ENCODE results near the gene GPN2. TPM values are rescaled to one million over a fixed set of nuclear protein-coding genes. Genes with fewer than 3 reads are reported as not detected.
A peak's percentile ranks its signal among the peaks of the same experiment; 100 is the strongest.

The GPN2 gene
- total RNA-seq, 1 donor from 2014 or later, result 14.9 TPM

DNA sequence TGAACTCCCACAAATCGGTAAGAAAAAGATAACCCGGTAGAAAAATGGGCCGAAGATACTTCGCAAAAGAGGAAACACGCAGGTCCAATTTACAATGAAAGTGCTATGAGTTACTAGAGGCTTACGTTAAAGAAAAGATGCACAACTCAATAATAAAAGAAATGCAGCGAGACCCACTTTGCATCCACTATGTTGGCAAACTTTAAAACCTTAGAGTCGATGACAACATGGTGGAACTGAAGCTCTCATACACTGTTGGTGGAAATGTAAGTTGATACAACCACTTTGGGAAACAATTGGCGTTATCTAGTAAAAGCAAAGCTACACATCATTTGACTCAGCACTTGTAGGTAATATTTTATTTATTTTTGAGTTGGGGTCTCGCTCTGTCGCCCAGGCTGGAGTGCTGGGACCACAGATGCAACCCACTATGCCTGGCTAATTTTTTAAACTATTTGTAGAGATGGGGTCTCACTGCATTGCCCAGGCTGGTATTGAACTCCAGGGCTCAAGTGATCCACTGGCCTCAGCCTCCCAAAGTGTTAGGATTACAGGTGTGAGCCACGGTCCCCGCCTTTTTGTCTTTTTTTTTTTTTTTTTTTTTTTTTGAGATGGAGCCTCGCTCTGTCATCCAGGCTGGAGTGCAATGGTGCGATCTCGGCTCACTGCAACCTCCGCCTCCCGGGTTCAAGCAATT is 10.9 kb upstream of the GPN2 start:
- Histone ChIP-seq H3K4me1 (peaks cover 30% of the 10 kb centered on the region), H3K9me3 (replicated peaks) (no peaks in the 10 kb centered on the region), H3K27me3 (ENCODE audit: low read depth) (no peaks in the 10 kb centered on the region), H3K36me3 (peaks cover 24% of the 10 kb centered on the region), H3K4me3 (peak overlapping the region; percentile 96), H3K27ac (replicated peaks) (peak overlapping the region; percentile 90)
- no peak for DNase-seq
- intact Hi-C loops (cut with micrococcal nuclease), result no loop called here
- TF ChIP-seq, protein P1, sequence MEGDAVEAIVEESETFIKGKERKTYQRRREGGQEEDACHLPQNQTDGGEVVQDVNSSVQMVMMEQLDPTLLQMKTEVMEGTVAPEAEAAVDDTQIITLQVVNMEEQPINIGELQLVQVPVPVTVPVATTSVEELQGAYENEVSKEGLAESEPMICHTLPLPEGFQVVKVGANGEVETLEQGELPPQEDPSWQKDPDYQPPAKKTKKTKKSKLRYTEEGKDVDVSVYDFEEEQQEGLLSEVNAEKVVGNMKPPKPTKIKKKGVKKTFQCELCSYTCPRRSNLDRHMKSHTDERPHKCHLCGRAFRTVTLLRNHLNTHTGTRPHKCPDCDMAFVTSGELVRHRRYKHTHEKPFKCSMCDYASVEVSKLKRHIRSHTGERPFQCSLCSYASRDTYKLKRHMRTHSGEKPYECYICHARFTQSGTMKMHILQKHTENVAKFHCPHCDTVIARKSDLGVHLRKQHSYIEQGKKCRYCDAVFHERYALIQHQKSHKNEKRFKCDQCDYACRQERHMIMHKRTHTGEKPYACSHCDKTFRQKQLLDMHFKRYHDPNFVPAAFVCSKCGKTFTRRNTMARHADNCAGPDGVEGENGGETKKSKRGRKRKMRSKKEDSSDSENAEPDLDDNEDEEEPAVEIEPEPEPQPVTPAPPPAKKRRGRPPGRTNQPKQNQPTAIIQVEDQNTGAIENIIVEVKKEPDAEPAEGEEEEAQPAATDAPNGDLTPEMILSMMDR (IDR thresholded peaks at IDR 0.05; ENCODE audit: borderline replicate concordance), result no peak

DNA sequence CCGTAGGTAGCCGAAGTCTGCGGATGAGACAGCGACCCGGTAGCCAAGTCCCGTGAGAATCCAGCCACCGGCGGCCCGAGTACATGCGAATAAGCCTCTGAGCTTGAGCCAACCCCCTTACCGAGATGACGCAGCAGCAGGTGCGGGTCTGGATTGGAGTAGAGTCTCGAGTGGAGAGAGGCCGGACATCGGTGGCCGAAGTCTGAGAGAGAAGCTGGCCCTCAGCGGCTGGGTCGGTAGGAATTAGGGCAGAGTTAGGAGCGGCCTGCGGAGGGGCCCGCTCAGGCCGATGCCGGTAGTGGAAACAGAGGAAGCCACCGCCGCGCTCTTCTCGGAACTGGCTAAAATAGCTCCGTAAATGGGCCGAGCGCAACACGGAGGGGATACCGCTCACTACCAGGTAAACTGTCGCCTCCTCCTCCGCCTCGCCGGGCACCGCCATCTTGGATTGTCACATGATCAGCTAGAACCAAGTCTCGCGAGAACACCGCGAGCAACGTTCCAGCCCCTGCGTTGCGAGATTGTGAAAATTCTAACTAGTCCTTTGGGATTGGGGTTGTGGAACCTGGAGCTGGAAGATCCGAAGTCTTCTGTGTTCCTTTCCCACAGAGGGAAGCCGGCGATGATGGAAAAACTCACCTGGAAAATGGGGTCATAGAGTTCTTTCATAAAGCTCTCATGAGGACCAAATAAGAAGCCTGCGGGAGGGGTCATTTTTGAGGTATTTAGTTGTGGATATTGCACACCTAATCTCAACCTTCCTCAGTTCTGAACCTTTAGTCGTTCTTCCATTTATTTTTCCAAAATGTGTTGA is 10.1 kb upstream of the GPN2 start, which contains the start of gene GPATCH3:
Gene GPATCH3, minus strand, starts transcription at position 467 of the 814 bp plus-strand sequence. Its CDS starts 25 bp downstream, at position 442.
- H3K27me3 ChIP-seq (ENCODE audit: low read depth), result no peaks in the 10 kb centered on the region
- peaks cover 32% of the 10 kb centered on the region for H3K36me3 ChIP-seq
- peaks cover 38% of the 10 kb centered on the region for H3K4me1 ChIP-seq
- peak; percentile 92 for DNase-seq
- TF ChIP-seq, protein P1 (IDR thresholded peaks at IDR 0.05; ENCODE audit: borderline replicate concordance), result no peak
- H3K9me3 ChIP-seq (replicated peaks), result no peaks in the 10 kb centered on the region
- H3K27ac ChIP-seq (replicated peaks), result peak within 1 kb of the TSS; percentile 90
- peak within 1 kb of the TSS; percentile 96 for H3K4me3 ChIP-seq
- intact Hi-C loops (cut with micrococcal nuclease), result no loop called here

DNA sequence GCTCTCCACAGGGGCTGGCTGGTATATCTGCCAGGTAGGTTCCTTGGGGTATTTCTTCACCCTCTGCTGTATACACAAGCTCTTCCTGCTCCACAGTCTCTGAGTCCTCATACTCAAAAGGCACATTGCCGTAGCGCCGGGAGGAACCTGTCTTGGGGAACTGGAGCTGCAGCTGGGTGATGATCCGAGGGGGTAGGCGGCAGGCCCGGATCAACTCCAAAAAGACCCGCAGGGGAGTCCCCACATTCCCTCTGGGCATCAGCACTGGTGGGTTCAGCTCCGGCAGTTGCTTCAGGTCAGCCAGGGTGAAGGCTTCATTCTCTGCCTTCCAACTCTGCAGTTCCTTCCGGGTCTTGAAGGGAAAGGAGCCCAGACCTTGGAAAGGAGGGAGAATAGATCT is 7.3 kb upstream of the GPN2 start:
- no peak overlapping the region for H3K27ac ChIP-seq (replicated peaks)
- peaks cover 38% of the 10 kb centered on the region for H3K4me1 ChIP-seq
- H3K27me3 ChIP-seq (ENCODE audit: low read depth), result no peaks in the 10 kb centered on the region
- no peak for DNase-seq
- intact Hi-C loops (cut with micrococcal nuclease), result no loop called here
- H3K36me3 ChIP-seq, result peaks cover 61% of the 10 kb centered on the region
- TF ChIP-seq, protein P1 (IDR thresholded peaks at IDR 0.05; ENCODE audit: borderline replicate concordance), result no peak
- no peaks in the 10 kb centered on the region for H3K9me3 ChIP-seq (replicated peaks)
- no peak overlapping the region for H3K4me3 ChIP-seq

DNA sequence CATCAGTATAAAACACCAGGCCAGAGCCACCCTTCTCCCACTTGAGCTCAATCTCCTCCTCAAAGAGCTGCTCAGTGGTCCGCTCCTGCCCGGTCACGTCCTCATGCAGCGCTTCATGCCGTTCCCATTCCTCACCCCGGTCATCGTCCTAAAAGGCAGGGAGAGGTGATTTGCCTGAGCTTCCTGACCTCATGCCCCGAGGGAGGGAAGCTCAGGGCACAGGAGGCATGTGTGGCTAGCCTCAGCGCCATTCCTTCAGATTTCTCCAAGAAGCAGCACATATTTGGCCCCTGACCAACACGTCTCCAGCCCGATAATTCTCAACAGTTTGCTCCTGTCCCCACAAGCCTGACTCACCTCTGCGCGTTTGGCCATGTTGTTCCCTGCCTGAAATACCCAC is 4.2 kb upstream of the GPN2 start:
- no peak overlapping the region for H3K27ac ChIP-seq (replicated peaks)
- no peaks in the 10 kb centered on the region for H3K9me3 ChIP-seq (replicated peaks)
- no peak for DNase-seq
- H3K4me3 ChIP-seq, result no peak overlapping the region
- H3K27me3 ChIP-seq (ENCODE audit: low read depth), result no peaks in the 10 kb centered on the region
- intact Hi-C loops (cut with micrococcal nuclease), result no loop called here
- peaks cover 70% of the 10 kb centered on the region for H3K36me3 ChIP-seq
- peaks cover 36% of the 10 kb centered on the region for H3K4me1 ChIP-seq
- TF ChIP-seq, protein P1 (IDR thresholded peaks at IDR 0.05; ENCODE audit: borderline replicate concordance), result no peak

DNA sequence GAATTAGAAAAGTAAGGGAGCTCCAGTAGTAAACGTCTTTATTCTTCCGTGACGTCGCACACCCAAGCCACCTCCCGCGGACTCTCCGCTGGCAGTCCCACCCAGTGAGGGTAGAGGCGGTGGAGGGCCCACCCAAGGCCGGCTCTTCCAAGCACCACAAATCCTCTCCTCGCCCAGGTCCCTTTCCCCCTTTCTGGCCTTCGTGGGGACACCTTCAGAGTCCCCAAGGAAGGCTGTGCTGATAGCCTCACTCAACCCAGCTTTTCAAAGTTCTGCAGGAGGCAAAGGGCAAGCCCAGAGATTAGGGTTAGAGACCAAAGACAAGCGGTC is 349 bp upstream of the GPN2 start:
- intact Hi-C loops (cut with micrococcal nuclease), result no loop called here
- Histone ChIP-seq H3K9me3 (replicated peaks) (no peaks in the 10 kb centered on the region), H3K4me1 (peaks cover 45% of the 10 kb centered on the region), H3K4me3 (peak overlapping the region; percentile 93), H3K27ac (replicated peaks) (peak overlapping the region; percentile 90), H3K27me3 (ENCODE audit: low read depth) (no peaks in the 10 kb centered on the region), H3K36me3 (peaks cover 76% of the 10 kb centered on the region)
- no peak for DNase-seq
- TF ChIP-seq, protein P1 (IDR thresholded peaks at IDR 0.05; ENCODE audit: borderline replicate concordance), result no peak

Measured in left ventricle myocardium inferior (tissue), 1 donor.